ENCODE measurements around the gene IL17REL.

The IL17REL gene

GRCh38 chr22:49975543-49976389 lies 36.8 kb downstream of the IL17REL start:
- DNase-seq (ENCODE audit: low spot score): no peak
- Histone ChIP-seq H3K23ac (ENCODE audit: low read depth, low read length, poor library complexity) (peak overlapping the region; percentile 65), H3K4me3 (ENCODE audit: low read length in 2 of 2) (peak overlapping the region in 1 of 2 donors; percentile 74), H3K27ac (replicated peaks; ENCODE audit: low read length) (no peak overlapping the region), H4K8ac (ENCODE audit: low read depth, low read length) (peak overlapping the region; percentile 17), H2BK120ac (ENCODE audit: low read depth, low read length) (no peak overlapping the region), H3K79me1 (ENCODE audit: low read depth, low read length) (peaks cover 6% of the 10 kb centered on the region), H4K91ac (ENCODE audit: low read depth, low read length, poor library complexity) (peak overlapping the region; percentile 72), H3K4me1 (ENCODE audit: control insufficient read depth in 2 of 2, insufficient read depth in 1 of 2, low read depth in 1 of 2, low read length in 2 of 2) (peaks cover 0 to 12% of the 10 kb centered on the region in 2 donors), H3K14ac (ENCODE audit: low read length) (peak overlapping the region; percentile 82), H2BK12ac (ENCODE audit: low read length) (no peak overlapping the region), H2BK5ac (ENCODE audit: low read length) (no peak overlapping the region), H3K4ac (ENCODE audit: low read length) (no peak overlapping the region), H2AFZ (ENCODE audit: low read length) (no peak overlapping the region), H3K4me2 (ENCODE audit: insufficient read depth, low read length, poor library complexity, severe bottlenecking) (no peak overlapping the region), H2BK15ac (ENCODE audit: low read length) (no peak overlapping the region), H3K36me3 (replicated peaks in 1 of 2; ENCODE audit: control insufficient read depth in 2 of 2, insufficient read depth in 2 of 2, low read length in 2 of 2) (no peaks in the 10 kb centered on the region), H3K18ac (ENCODE audit: low read length) (peak overlapping the region; percentile 48), H3K27me3 (ENCODE audit: control insufficient read depth in 3 of 3, insufficient read depth in 3 of 3, low read depth in 1 of 3, low read length in 3 of 3) (peaks cover 0 to 27% (median 0%) of the 10 kb centered on the region in 3 experiments), H3K9me3 (replicated peaks in 1 of 2; ENCODE audit: control insufficient read depth in 2 of 2, insufficient read depth in 1 of 2, low read depth in 1 of 2, low read length in 2 of 2) (peaks cover under 1 to 8% of the 10 kb centered on the region in 2 donors), H2AK5ac (ENCODE audit: low read depth, low read length) (peak overlapping the region; percentile 56), H3K9ac (ENCODE audit: low read depth, low read length, poor library complexity) (no peak overlapping the region)
- no CpG with 5 or more reads among the region's 17 CpGs for WGBS, 2 donors (ENCODE audit: extremely low coverage in 2 of 2, insufficient read length in 2 of 2, insufficient replicate concordance in 1 of 2)

DNA sequence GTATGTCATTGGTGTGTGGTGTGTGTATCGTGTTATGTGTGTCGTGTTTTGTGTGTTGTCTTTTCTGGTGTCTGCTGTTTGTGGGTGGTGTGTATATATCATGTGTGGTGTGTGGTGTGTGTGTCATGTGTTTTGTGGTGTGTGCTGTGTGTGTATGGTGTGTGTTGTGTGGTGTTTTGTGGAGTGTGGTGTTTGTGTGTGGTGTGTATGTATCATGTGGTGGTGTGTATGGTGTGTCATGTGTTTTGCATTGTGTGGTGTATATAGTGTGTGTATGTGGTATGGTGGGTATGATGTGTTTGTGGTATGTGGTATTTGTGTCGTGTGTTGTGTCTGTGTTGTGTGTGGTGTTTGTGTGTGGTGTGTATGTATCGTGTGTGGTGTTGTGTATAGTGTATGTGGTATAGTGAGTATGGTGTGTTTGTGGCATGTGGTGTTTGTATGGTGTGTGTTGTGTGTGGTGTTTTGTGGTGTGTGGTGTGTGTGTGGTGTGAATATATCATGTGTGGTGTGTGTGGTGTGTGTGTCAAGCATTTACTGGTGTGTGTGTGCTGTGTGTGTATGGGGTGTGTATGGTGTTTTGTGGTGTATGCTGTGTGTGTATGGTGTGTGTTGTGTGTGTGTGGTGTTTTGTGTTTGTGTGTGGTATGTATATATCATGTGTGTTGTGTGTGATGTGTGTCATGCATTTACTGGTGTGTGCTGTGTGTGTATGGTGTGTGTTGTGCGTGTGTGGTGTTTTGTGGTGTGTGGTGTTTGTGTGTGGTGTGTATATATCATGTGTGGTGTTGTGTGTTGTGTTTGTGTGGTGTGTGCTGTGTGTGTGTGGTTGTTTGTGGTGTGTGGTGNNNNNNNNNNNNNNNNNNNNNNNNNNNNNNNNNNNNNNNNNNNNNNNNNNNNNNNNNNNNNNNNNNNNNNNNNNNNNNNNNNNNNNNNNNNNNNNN lies 39.3 kb downstream of the IL17REL start:
- Histone ChIP-seq H2AK5ac (ENCODE audit: low read depth, low read length) (no peak overlapping the region), H3K14ac (ENCODE audit: low read length) (peak overlapping the region; percentile 5), H3K18ac (ENCODE audit: low read length) (no peak overlapping the region), H3K4ac (ENCODE audit: low read length) (peak overlapping the region; percentile 10), H3K36me3 (replicated peaks in 1 of 2; ENCODE audit: control insufficient read depth in 2 of 2, insufficient read depth in 2 of 2, low read length in 2 of 2) (no peaks in the 10 kb centered on the region), H3K79me1 (ENCODE audit: low read depth, low read length) (peaks cover 8% of the 10 kb centered on the region), H2BK5ac (ENCODE audit: low read length) (no peak overlapping the region), H2BK15ac (ENCODE audit: low read length) (no peak overlapping the region), H3K4me3 (ENCODE audit: low read length in 2 of 2) (peak overlapping the region in 1 of 2 donors; percentile 15), H3K9me3 (replicated peaks in 1 of 2; ENCODE audit: control insufficient read depth in 2 of 2, insufficient read depth in 1 of 2, low read depth in 1 of 2, low read length in 2 of 2) (peaks cover 0 to 11% of the 10 kb centered on the region in 2 donors), H4K8ac (ENCODE audit: low read depth, low read length) (no peak overlapping the region), H3K9ac (ENCODE audit: low read depth, low read length, poor library complexity) (peak overlapping the region; percentile 22), H3K27me3 (ENCODE audit: control insufficient read depth in 3 of 3, insufficient read depth in 3 of 3, low read depth in 1 of 3, low read length in 3 of 3) (peaks cover 0 to 30% (median 0%) of the 10 kb centered on the region in 3 experiments), H3K4me2 (ENCODE audit: insufficient read depth, low read length, poor library complexity, severe bottlenecking) (no peak overlapping the region), H3K4me1 (ENCODE audit: control insufficient read depth in 2 of 2, insufficient read depth in 1 of 2, low read depth in 1 of 2, low read length in 2 of 2) (peaks cover 3 to 19% of the 10 kb centered on the region in 2 donors), H3K27ac (replicated peaks; ENCODE audit: low read length) (no peak overlapping the region), H3K23ac (ENCODE audit: low read depth, low read length, poor library complexity) (no peak overlapping the region), H4K91ac (ENCODE audit: low read depth, low read length, poor library complexity) (no peak overlapping the region), H2BK120ac (ENCODE audit: low read depth, low read length) (no peak overlapping the region), H2BK12ac (ENCODE audit: low read length) (no peak overlapping the region), H2AFZ (ENCODE audit: low read length) (no peak overlapping the region)
- no peak for DNase-seq (ENCODE audit: low spot score)
- 100% methylated on average over 3 to 5 of the region's 5 CpGs for WGBS, 2 donors (ENCODE audit: extremely low coverage in 2 of 2, insufficient read length in 2 of 2, insufficient replicate concordance in 1 of 2)

DNA sequence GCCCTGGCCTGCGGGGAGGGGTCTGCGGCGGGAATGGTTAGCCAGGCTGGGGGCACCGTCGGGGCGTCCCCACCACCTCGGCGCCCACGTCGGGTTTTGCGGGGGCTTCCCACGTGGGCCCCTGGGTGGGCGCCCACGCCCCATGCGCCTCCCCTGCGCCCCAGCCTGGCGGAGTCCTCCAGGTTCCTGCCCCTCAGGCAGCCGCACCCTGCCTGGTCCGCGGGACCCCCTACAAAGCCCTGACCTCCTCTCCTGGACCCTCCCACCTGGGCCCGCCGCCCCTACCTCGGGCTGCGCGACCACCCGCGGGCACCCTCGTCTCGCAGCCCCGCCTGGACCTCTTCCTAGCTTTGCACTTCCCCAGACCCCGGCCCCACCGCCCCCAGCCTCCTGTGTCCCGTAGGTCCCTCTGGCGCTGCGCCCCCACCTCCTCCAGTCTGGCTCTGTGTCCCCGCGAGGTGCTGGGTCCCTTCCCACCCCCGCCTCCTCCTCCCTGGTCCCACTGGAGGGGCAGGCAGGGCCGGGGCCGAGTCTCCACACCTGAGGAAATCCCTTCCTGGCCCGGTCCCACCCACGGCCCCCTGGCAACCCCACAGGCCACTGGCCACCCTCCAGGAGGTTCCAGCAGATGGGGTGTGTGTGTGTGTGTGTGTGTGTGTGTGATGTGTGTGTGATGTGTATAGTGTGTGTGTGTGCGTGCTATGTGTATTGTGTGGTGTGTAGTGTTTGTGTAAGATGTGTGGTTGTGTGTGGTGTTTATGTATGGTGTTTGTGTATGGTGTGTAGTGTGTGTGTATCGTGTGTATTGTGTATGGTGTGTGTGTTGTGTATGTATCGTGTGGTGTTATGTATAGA lies 40.2 kb downstream of the IL17REL start:
- H4K91ac ChIP-seq (ENCODE audit: low read depth, low read length, poor library complexity): no peak overlapping the region
- peak overlapping the region; percentile 22 for H3K9ac ChIP-seq (ENCODE audit: low read depth, low read length, poor library complexity)
- H2BK120ac ChIP-seq (ENCODE audit: low read depth, low read length): peak overlapping the region; percentile 87
- H3K27me3 ChIP-seq (ENCODE audit: control insufficient read depth in 3 of 3, insufficient read depth in 3 of 3, low read depth in 1 of 3, low read length in 3 of 3): peaks cover 0 to 30% (median 0%) of the 10 kb centered on the region in 3 experiments
- H4K8ac ChIP-seq (ENCODE audit: low read depth, low read length): no peak overlapping the region
- H2BK12ac ChIP-seq (ENCODE audit: low read length): no peak overlapping the region
- peak overlapping the region; percentile 99 for H3K23ac ChIP-seq (ENCODE audit: low read depth, low read length, poor library complexity)
- no peak overlapping the region for H3K4ac ChIP-seq (ENCODE audit: low read length)
- H3K4me2 ChIP-seq (ENCODE audit: insufficient read depth, low read length, poor library complexity, severe bottlenecking): peak overlapping the region; percentile 2
- H3K18ac ChIP-seq (ENCODE audit: low read length): peak overlapping the region; percentile 98
- H2BK15ac ChIP-seq (ENCODE audit: low read length): peak overlapping the region; percentile 99
- no peak overlapping the region for H2BK5ac ChIP-seq (ENCODE audit: low read length)
- no peak overlapping the region for H2AFZ ChIP-seq (ENCODE audit: low read length)
- H3K36me3 ChIP-seq (replicated peaks in 1 of 2; ENCODE audit: control insufficient read depth in 2 of 2, insufficient read depth in 2 of 2, low read length in 2 of 2): no peaks in the 10 kb centered on the region
- peaks cover 8% of the 10 kb centered on the region for H3K79me1 ChIP-seq (ENCODE audit: low read depth, low read length)
- H3K4me1 ChIP-seq (ENCODE audit: control insufficient read depth in 2 of 2, insufficient read depth in 1 of 2, low read depth in 1 of 2, low read length in 2 of 2): peaks cover 7 to 26% of the 10 kb centered on the region in 2 donors
- H3K27ac ChIP-seq (replicated peaks; ENCODE audit: low read length): no peak overlapping the region
- H3K14ac ChIP-seq (ENCODE audit: low read length): no peak overlapping the region
- H2AK5ac ChIP-seq (ENCODE audit: low read depth, low read length): peak overlapping the region; percentile 100
- DNase-seq (ENCODE audit: low spot score): no peak
- 100% methylated on average over 2 to 3 of the region's 45 CpGs for whole genome bisulfite sequencing, 2 donors (ENCODE audit: extremely low coverage in 2 of 2, insufficient read length in 2 of 2, insufficient replicate concordance in 1 of 2)
- H3K9me3 ChIP-seq (replicated peaks in 1 of 2; ENCODE audit: control insufficient read depth in 2 of 2, insufficient read depth in 1 of 2, low read depth in 1 of 2, low read length in 2 of 2): peaks cover 0 to 11% of the 10 kb centered on the region in 2 donors
- H3K4me3 ChIP-seq (ENCODE audit: low read length in 2 of 2): peak overlapping the region in 1 of 2 donors; percentile 47

Measured in neuronal stem cell (in vitro differentiated cells).